ENCODE data around the gene NUP133. TPM values are rescaled to one million over a fixed set of nuclear protein-coding genes. Genes with fewer than 3 reads are reported as not detected.

The NUP133 gene
- total RNA-seq, 1 donor from 2014 or later: 66.1 TPM

- H3K27ac Mint-ChIP-seq (ENCODE audit: unreplicated experiment): no peak overlapping the region
- no peaks in the 10 kb centered on the region for H3K9me3 Mint-ChIP-seq
- H3K36me3 Mint-ChIP-seq (ENCODE audit: low read depth): no peaks in the 10 kb centered on the region
- no peaks in the 10 kb centered on the region for H3K27me3 Mint-ChIP-seq (ENCODE audit: low read depth)
- no peak for DNase-seq (ENCODE audit: low read depth, low spot score)
- H3K4me1 Mint-ChIP-seq: peaks cover 37% of the 10 kb centered on the region
- H3K4me3 Mint-ChIP-seq: no peak overlapping the region
- TF ChIP-seq CTCF (conservative IDR thresholded peaks at IDR 0.05): no peak
These were observed 42.8 kb upstream of the NUP133 start for GRCh38 chr1:229550812-229551567.

- Mint-ChIP-seq H3K9me3 (no peaks in the 10 kb centered on the region), H3K27ac (ENCODE audit: unreplicated experiment) (peak overlapping the region; percentile 71), H3K4me1 (peaks cover 16% of the 10 kb centered on the region), H3K4me3 (no peak overlapping the region), H3K36me3 (ENCODE audit: low read depth) (peaks cover 8% of the 10 kb centered on the region), H3K27me3 (ENCODE audit: low read depth) (no peaks in the 10 kb centered on the region)
- no peak for TF ChIP-seq CTCF (conservative IDR thresholded peaks at IDR 0.05)
- no peak for DNase-seq (ENCODE audit: low read depth, low spot score)
These were observed 39.4 kb upstream of the NUP133 start for GRCh38 chr1:229547542-229547941.

- no peak for TF ChIP-seq CTCF (conservative IDR thresholded peaks at IDR 0.05)
- Mint-ChIP-seq H3K27me3 (ENCODE audit: low read depth) (no peaks in the 10 kb centered on the region), H3K27ac (ENCODE audit: unreplicated experiment) (no peak overlapping the region), H3K36me3 (ENCODE audit: low read depth) (peaks cover 14% of the 10 kb centered on the region), H3K4me1 (peaks cover 7% of the 10 kb centered on the region), H3K9me3 (no peaks in the 10 kb centered on the region), H3K4me3 (no peak overlapping the region)
- DNase-seq (ENCODE audit: low read depth, low spot score): no peak
These were observed 36.4 kb upstream of the NUP133 start for GRCh38 chr1:229544587-229544986.

DNA sequence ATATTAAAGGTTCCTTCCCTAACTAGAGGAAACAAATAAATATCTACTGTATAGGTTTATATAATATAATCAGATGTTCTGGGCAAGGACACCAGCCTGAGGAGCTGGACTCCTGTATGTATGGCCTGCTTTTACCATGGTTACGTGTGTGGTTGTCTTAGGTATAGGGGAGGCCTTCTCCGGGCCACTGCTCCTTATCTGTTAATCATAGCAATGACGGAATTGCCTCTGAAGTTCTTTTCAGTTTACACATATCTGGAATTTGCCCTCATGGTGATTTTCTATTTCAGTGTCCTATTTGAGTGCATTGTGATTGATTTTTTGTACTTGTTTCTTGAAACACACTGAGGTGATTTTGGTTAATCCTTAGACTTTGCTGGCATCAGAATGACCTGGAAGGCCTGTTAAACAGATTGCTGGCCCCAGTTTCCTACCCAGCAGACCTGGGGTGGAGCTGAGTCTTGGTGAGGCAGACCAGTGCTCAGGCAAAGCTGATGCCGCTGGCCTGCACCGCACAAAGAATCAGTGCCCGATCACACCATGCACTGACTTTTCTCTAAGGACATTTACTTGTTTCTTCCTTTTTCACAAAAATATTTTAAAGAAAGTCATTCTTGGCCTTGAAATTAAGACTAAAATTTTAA is 31.8 kb upstream of the NUP133 start:
- Mint-ChIP-seq H3K27me3 (ENCODE audit: low read depth) (no peaks in the 10 kb centered on the region), H3K4me3 (no peak overlapping the region), H3K27ac (ENCODE audit: unreplicated experiment) (no peak overlapping the region), H3K36me3 (ENCODE audit: low read depth) (peaks cover 15% of the 10 kb centered on the region), H3K4me1 (no peaks in the 10 kb centered on the region), H3K9me3 (no peaks in the 10 kb centered on the region)
- DNase-seq (ENCODE audit: low read depth, low spot score): no peak
- no peak for TF ChIP-seq CTCF (conservative IDR thresholded peaks at IDR 0.05)

DNA sequence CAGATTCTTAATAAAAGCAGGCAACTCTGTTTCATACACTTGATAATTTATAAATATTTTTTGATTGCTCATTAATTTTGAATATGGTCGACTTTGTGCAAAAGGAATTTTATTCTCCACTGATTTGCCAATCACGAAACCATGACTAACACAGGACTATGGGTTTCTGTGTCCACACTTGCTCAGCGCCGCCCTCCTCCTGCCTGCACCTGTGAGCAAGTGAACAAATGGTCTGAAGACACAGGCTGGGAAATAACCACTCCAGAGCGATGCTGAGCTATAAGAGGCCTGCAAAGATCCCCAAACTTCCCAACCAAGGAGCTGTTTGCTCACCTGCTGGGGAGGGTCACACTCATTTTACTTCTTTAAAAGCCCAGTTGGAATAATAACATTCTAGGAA is 30.8 kb upstream of the NUP133 start:
- no peaks in the 10 kb centered on the region for H3K4me1 Mint-ChIP-seq
- peaks cover 17% of the 10 kb centered on the region for H3K36me3 Mint-ChIP-seq (ENCODE audit: low read depth)
- TF ChIP-seq CTCF (conservative IDR thresholded peaks at IDR 0.05): no peak
- no peak overlapping the region for H3K4me3 Mint-ChIP-seq
- H3K27me3 Mint-ChIP-seq (ENCODE audit: low read depth): no peaks in the 10 kb centered on the region
- H3K27ac Mint-ChIP-seq (ENCODE audit: unreplicated experiment): no peak overlapping the region
- DNase-seq (ENCODE audit: low read depth, low spot score): no peak
- no peaks in the 10 kb centered on the region for H3K9me3 Mint-ChIP-seq

All from neural crest cell (in vitro differentiated cells).